ENCODE measurements around the gene KCNQ1. TPM values are rescaled to one million over a fixed set of nuclear protein-coding genes. Genes with fewer than 3 reads are reported as not detected.

The KCNQ1 gene
- total RNA-seq, 1 donor from 2014 or later = 2.7 TPM

DNA sequence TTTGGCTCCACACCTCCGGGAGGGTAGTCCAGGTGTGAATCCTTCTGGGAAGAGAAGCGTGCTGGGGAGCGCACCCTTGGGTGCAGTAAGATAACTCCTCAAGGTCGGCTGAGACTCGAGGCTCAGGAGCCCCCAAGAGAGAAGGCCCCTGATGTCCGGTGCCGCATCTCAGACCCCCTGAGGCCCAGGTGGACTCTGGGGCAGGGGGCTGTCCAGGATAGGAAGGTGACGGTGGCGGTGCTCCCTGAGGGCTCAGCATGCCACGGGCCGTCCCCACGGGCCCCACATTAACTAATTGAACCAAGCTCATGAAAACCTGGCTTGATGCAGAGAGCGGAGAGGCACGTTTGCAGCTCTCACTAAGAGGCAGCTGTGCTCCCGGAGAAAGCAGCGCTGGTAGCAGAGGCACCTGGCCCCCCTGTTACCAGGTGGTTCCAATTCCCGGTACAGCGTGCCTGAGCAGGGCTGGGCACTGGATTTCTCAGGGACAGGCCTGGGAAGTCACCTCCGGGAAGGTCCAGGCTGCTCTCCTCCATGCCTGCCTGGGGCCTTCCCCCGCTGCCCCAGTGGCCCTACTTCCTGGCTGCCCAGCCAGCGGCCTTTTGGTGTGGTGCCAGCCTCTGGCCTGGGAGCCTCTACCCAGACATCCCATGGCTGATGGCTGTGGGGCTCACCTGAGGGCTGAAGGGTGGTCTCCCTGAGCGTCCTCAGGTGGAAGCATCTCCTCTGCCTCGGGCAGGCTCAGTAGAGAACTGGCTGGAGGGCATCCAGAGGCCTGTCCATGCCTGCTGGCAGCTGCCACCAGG lies 1.1 kb downstream of the KCNQ1 start:
- DNase-seq (ENCODE audit: extremely low spot score in 2 of 2) = no peak
- peak overlapping the region; percentile 29 to 50 for H3K4me3 ChIP-seq
- H3K9me3 ChIP-seq = no peaks in the 10 kb centered on the region
- no peaks in the 10 kb centered on the region for H3K36me3 ChIP-seq
- H3K27ac ChIP-seq = no peak overlapping the region
- intact Hi-C loops (cut with DNase I) = no loop called here
- peaks cover 8% of the 10 kb centered on the region for H3K27me3 ChIP-seq
- H3K4me1 ChIP-seq = peaks cover 17% of the 10 kb centered on the region
- no peak for TF ChIP-seq POLR2AphosphoS5 (IDR thresholded peaks at IDR 0.05; ENCODE audit: insufficient read depth in 1 of 2, low read depth in 1 of 2)
- no peak for TF ChIP-seq POLR2A (IDR thresholded peaks at IDR 0.05)
- TF ChIP-seq, protein P1, sequence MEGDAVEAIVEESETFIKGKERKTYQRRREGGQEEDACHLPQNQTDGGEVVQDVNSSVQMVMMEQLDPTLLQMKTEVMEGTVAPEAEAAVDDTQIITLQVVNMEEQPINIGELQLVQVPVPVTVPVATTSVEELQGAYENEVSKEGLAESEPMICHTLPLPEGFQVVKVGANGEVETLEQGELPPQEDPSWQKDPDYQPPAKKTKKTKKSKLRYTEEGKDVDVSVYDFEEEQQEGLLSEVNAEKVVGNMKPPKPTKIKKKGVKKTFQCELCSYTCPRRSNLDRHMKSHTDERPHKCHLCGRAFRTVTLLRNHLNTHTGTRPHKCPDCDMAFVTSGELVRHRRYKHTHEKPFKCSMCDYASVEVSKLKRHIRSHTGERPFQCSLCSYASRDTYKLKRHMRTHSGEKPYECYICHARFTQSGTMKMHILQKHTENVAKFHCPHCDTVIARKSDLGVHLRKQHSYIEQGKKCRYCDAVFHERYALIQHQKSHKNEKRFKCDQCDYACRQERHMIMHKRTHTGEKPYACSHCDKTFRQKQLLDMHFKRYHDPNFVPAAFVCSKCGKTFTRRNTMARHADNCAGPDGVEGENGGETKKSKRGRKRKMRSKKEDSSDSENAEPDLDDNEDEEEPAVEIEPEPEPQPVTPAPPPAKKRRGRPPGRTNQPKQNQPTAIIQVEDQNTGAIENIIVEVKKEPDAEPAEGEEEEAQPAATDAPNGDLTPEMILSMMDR (IDR thresholded peaks at IDR 0.05) = no peak

DNA sequence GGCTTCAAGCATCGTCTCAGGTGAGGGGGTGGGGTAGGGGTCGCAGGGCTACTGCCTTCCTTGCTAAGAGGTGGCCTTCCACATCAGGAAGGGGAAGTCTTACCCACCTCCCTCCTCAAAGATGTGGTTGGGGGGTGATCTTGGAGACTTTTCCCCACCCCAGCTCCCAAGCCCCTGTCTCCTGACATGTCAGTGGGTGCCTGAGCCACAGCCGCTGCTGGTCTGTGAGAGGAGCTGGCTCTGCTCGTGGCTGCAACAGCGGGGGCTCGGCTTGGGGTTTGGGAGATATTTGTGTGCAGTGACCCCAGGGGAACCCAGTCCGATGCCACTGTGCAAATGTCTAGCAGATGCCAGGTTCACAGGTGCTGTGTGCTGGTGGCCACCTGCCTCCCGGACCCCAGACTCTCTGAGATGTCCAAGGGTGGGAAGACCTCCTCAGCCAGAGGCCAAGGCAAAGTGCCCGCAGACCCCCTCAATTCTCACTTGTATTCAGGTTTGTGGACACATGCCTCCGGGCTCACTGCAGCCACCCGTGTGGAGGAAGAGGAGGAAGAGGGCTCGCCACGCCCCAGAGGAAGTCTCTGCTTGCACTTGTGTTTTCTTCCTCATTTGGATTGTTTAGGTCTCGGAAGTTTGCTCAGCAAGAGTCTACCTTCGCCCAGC lies 1.9 kb downstream of the KCNQ1 start:
- H3K27me3 ChIP-seq = peaks cover 8% of the 10 kb centered on the region

DNA sequence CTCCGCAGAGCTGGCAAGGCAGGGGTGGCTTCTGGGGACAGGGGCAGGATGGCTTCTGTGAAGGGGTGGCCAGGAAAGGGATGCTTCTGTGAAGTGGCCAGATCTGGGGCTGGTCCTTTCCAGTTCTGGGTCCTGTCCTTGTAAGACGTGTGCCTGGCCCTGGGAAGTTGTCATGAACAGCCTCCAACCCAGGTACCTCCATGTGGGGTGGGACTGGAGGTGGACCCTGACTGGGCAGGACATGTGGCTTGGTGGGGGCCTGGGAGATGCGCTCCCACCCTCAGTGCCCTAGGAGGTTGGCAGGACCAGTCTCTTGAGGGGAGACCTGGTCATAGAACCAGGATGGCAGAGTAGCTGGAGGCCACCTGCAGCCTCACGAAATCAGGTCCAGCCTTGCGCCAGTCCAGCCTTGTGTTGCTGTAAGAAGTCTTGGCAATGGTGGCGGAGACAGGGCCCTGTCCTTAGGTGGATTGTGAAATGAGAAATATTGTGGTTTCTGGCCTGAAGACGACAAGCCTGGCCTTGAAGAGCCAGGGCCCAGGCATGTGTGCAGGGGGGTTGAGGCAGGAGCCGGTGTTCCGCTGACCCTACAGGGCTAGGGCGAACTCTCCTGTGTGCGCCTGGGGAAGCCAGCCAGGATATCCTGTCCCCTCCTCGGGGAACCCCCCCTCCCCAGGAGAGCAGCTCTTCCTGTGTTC lies 2.6 kb downstream of the KCNQ1 start:
- Histone ChIP-seq H3K36me3 (no peaks in the 10 kb centered on the region), H3K4me1 (peaks cover 17% of the 10 kb centered on the region), H3K27ac (no peak overlapping the region), H3K4me3 (no peak overlapping the region), H3K9me3 (no peaks in the 10 kb centered on the region), H3K27me3 (peaks cover 8% of the 10 kb centered on the region)
- TF ChIP-seq POLR2A (IDR thresholded peaks at IDR 0.05) (no peak), POLR2AphosphoS5 (IDR thresholded peaks at IDR 0.05; ENCODE audit: insufficient read depth in 1 of 2, low read depth in 1 of 2) (no peak)
- TF ChIP-seq, protein P1 (IDR thresholded peaks at IDR 0.05) = no peak
- intact Hi-C loops (cut with DNase I) = no loop called here
- DNase-seq (ENCODE audit: extremely low spot score in 2 of 2) = no peak

More for the DNA sequence above, 1.9 kb downstream of the KCNQ1 start:
- intact Hi-C loops (cut with DNase I) = no loop called here
- H3K36me3 ChIP-seq = no peaks in the 10 kb centered on the region
- peaks cover 17% of the 10 kb centered on the region for H3K4me1 ChIP-seq
- H3K9me3 ChIP-seq = no peaks in the 10 kb centered on the region
- no peak overlapping the region for H3K4me3 ChIP-seq
- H3K27ac ChIP-seq = no peak overlapping the region
- TF ChIP-seq POLR2A (IDR thresholded peaks at IDR 0.05) = no peak
- no peak for TF ChIP-seq POLR2AphosphoS5 (IDR thresholded peaks at IDR 0.05; ENCODE audit: insufficient read depth in 1 of 2, low read depth in 1 of 2)
- TF ChIP-seq, protein P1 (IDR thresholded peaks at IDR 0.05) = no peak
- DNase-seq (ENCODE audit: extremely low spot score in 2 of 2) = no peak

DNA sequence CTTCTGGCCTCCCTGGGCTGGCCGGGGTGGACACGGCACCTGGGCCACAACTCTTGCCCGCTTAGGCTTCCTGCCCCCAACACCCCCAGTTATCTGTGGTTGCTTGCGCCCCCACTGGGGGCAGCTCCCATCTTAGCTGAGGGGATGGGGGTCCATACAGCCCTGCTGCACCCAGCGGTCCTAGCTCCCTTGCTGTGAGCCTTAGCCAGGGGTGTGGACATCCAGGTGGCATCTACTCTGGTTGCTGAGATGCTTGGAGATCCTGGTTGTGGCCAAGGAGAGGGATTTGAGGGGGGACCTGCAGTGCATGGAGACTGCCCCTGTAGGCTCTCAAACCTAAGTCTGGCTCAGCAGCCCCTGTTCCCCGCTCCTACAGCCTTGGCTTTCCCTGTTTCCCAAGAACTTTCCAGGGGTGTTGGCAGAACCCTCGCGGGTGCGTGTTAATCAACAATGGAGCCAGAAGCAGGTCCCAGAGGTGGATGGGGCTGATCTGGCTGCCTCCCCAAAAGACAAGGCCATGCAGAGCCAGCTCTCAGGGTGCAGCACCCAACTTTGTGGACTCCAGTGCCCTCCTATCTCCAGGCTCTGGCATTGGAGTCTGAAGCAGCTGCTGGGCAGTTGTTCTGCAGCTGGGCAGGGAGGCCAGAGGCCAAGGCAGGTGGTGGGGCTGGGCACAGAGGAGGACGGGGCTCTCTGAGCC lies 3.3 kb downstream of the KCNQ1 start:
- no peak for TF ChIP-seq POLR2A (IDR thresholded peaks at IDR 0.05)
- TF ChIP-seq, protein P1 (IDR thresholded peaks at IDR 0.05) = no peak
- TF ChIP-seq POLR2AphosphoS5 (IDR thresholded peaks at IDR 0.05; ENCODE audit: insufficient read depth in 1 of 2, low read depth in 1 of 2) = no peak
- H3K4me3 ChIP-seq = no peak overlapping the region
- H3K27ac ChIP-seq = no peak overlapping the region
- H3K27me3 ChIP-seq = peaks cover 8% of the 10 kb centered on the region
- H3K4me1 ChIP-seq = peaks cover 17% of the 10 kb centered on the region
- intact Hi-C loops (cut with DNase I) = no loop called here
- no peak for DNase-seq (ENCODE audit: extremely low spot score in 2 of 2)
- H3K36me3 ChIP-seq = no peaks in the 10 kb centered on the region
- H3K9me3 ChIP-seq = no peaks in the 10 kb centered on the region
